GM18519 (cell line): Measurements from ENCODE around the gene TMEM238L.
"Not testable (repeated sequence)": the region's sequence is repeated elsewhere in the genome, so short reads cannot be mapped to it uniquely, and the experiment has no call there.

Source experiments
- ATAC-seq: cut with Tn5 transposase; IDR thresholded peaks from one replicate; pipeline ENCODE4 v1.9.1; 2021; ENCODE audit warnings: mild to moderate bottlenecking, moderate library complexity; ENCODE audit not compliant: unreplicated experiment, low FRiP score

Gene TMEM238L

GRCh38 chr17:10803830-10804475, at the start of gene TMEM238L:
TSS of gene TMEM238L (minus strand) at chr17:10804099. CDS start at chr17:10803963, 136 bp downstream.
- no peak for ATAC-seq

GRCh38 chr17:10846636-10847035, 42.7 kb upstream of the TMEM238L start:
- ATAC-seq = not testable (repeated sequence)

- ATAC-seq = no peak
Measured at GRCh38 chr17:10845388-10845751, 41.5 kb upstream of the TMEM238L start.

GRCh38 chr17:10844621-10845387, 40.9 kb upstream of the TMEM238L start:
- no peak for ATAC-seq

GRCh38 chr17:10843811-10844210, 39.9 kb upstream of the TMEM238L start:
- ATAC-seq = no peak

GRCh38 chr17:10842658-10843057, 38.8 kb upstream of the TMEM238L start:
- ATAC-seq = no peak

- no peak for ATAC-seq
Measured at GRCh38 chr17:10838682-10839081, 34.8 kb upstream of the TMEM238L start.

- ATAC-seq = no peak
Measured at GRCh38 chr17:10837921-10838320, 34.0 kb upstream of the TMEM238L start, which contains the start of gene PIRT. TSS of gene PIRT (minus strand) at chr17:10838087. CDS start at chr17:10825645, 12,442 bp downstream.

- ATAC-seq = no peak
Measured at GRCh38 chr17:10836966-10837590, 33.2 kb upstream of the TMEM238L start.

GRCh38 chr17:10836145-10836544, 32.2 kb upstream of the TMEM238L start:
- ATAC-seq = no peak

- ATAC-seq = no peak
Measured at GRCh38 chr17:10831696-10832095, 27.8 kb upstream of the TMEM238L start.

GRCh38 chr17:10827898-10828552, 24.1 kb upstream of the TMEM238L start:
- ATAC-seq = no peak

GRCh38 chr17:10824874-10825273, 21.0 kb upstream of the TMEM238L start:
- no peak for ATAC-seq

GRCh38 chr17:10821770-10822169, 17.9 kb upstream of the TMEM238L start:
- no peak for ATAC-seq

GRCh38 chr17:10821054-10821453, 17.2 kb upstream of the TMEM238L start:
- ATAC-seq = no peak

GRCh38 chr17:10815319-10815718, 11.4 kb upstream of the TMEM238L start:
- ATAC-seq = no peak

GRCh38 chr17:10814075-10814474, 10.2 kb upstream of the TMEM238L start:
- no peak for ATAC-seq

GRCh38 chr17:10812674-10813073, 8.8 kb upstream of the TMEM238L start:
- ATAC-seq = no peak

GRCh38 chr17:10809605-10810004, 5.7 kb upstream of the TMEM238L start:
- ATAC-seq = no peak

GRCh38 chr17:10807704-10808128, 3.8 kb upstream of the TMEM238L start:
- no peak for ATAC-seq
